Panc1 (cell line): ENCODE measurements around the gene AGAP1.

Source experiments
- CTCF ChIP-seq: fragments of 450-650 bp; IDR thresholded peaks from 2 replicates; pipeline ENCODE4 v1.5.1; 2017; ENCODE audit warnings: mild to moderate bottlenecking
- POLR2AphosphoS5 ChIP-seq: IDR thresholded peaks from 2 replicates; pipeline ENCODE4 v1.6.1; 2012; ENCODE audit warnings: mild to moderate bottlenecking, low read depth, low read length, moderate library complexity
- TCF7L2 ChIP-seq: IDR thresholded peaks from 2 replicates; pipeline ENCODE4 v1.6.1; 2011; ENCODE audit warnings: mild to moderate bottlenecking, low read depth, low read length, inconsistent platforms

GRCh38 chr2:235599596-235600338 is 105.9 kb downstream of the AGAP1 start:
- TF ChIP-seq CTCF, result no peak
- no peak for TF ChIP-seq POLR2AphosphoS5
- no peak for TF ChIP-seq TCF7L2
